GM12873 (cell line): ENCODE measurements around the gene ZNF827.

ENCODE experiments used
- TF ChIP-seq, protein P1 (sequence below): IDR thresholded peaks from 2 replicates; pipeline ENCODE4 v1.5.1; 2012; ENCODE audit warnings: low read depth, mild to moderate bottlenecking, moderate library complexity, low read length, control low read depth; ENCODE audit not compliant: insufficient read depth; ENCODE audit errors: missing control alignments

Gene ZNF827

DNA sequence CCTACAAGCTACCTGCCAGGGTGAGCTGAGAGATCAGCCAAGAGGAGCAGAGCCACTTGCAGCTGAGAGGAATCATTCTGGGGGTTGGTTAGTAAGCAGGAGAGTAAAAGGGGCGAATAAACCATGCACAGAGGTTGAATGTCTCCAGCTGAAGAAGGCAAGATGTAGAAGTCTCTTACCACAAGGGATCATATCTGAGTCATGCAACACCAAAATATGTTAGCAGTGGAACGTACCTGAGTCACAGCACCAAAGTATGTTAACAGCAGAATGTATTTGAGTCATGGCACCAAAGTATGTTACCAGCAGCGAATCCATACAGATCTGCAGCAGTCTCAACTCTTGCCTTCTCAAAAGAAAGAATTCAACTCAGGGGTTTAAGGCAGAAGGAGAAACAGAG is 228.8 kb downstream of the ZNF827 start:
- TF ChIP-seq, protein P1, sequence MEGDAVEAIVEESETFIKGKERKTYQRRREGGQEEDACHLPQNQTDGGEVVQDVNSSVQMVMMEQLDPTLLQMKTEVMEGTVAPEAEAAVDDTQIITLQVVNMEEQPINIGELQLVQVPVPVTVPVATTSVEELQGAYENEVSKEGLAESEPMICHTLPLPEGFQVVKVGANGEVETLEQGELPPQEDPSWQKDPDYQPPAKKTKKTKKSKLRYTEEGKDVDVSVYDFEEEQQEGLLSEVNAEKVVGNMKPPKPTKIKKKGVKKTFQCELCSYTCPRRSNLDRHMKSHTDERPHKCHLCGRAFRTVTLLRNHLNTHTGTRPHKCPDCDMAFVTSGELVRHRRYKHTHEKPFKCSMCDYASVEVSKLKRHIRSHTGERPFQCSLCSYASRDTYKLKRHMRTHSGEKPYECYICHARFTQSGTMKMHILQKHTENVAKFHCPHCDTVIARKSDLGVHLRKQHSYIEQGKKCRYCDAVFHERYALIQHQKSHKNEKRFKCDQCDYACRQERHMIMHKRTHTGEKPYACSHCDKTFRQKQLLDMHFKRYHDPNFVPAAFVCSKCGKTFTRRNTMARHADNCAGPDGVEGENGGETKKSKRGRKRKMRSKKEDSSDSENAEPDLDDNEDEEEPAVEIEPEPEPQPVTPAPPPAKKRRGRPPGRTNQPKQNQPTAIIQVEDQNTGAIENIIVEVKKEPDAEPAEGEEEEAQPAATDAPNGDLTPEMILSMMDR: no peak

DNA sequence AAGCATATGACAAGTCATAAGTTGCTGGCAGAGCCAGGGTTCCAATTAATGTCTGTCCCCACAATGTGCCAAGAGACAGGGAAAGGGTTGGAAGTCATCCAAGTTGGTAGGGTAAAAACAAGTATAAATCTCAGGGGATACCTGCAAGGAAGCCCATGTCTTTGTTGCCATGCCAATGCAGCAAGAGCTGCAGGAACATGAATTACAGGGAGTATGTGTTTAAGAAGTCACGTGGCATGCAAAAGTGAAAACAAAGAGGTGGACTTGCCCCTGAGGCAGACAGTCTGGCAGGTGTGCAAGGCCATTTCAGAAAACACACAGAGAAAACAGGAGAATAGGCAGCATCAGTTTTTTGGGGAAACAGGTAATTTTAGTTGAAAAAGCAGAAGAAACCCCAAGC is 229.3 kb downstream of the ZNF827 start:
- TF ChIP-seq, protein P1: no peak
